Measurements from ENCODE around the gene SLC16A9.

SLC16A9 gene

GRCh38 chr10:59702347-59702746 lies 7.3 kb downstream of the SLC16A9 start:
- no peak overlapping the region for H3K27ac ChIP-seq
- TF ChIP-seq CTCF (conservative IDR thresholded peaks at IDR 0.05) (no peak), ZFX (IDR thresholded peaks at IDR 0.05) (no peak)

- TF ChIP-seq CTCF (conservative IDR thresholded peaks at IDR 0.05) (no peak), ZFX (IDR thresholded peaks at IDR 0.05) (no peak)
Observed at GRCh38 chr10:59700709-59701108, 8.9 kb downstream of the SLC16A9 start.

GRCh38 chr10:59698326-59698725 lies 11.3 kb downstream of the SLC16A9 start:
- TF ChIP-seq CTCF (conservative IDR thresholded peaks at IDR 0.05) (no peak), ZFX (IDR thresholded peaks at IDR 0.05) (no peak)
- no peak overlapping the region for H3K27ac ChIP-seq

More at GRCh38 chr10:59700709-59701108, 8.9 kb downstream of the SLC16A9 start:
- H3K27ac ChIP-seq = no peak overlapping the region

- no peak overlapping the region for H3K27ac ChIP-seq
- TF ChIP-seq CTCF (conservative IDR thresholded peaks at IDR 0.05) (no peak), ZFX (IDR thresholded peaks at IDR 0.05) (no peak)
Observed at GRCh38 chr10:59695637-59696036, 14.0 kb downstream of the SLC16A9 start.

- H3K27ac ChIP-seq = no peak overlapping the region
- TF ChIP-seq CTCF (conservative IDR thresholded peaks at IDR 0.05) (no peak), ZFX (IDR thresholded peaks at IDR 0.05) (no peak)
Observed at GRCh38 chr10:59694936-59695335, 14.7 kb downstream of the SLC16A9 start.

- TF ChIP-seq CTCF (conservative IDR thresholded peaks at IDR 0.05) = no peak
- no peak for TF ChIP-seq ZFX (IDR thresholded peaks at IDR 0.05)
- no peak overlapping the region for H3K27ac ChIP-seq
Observed at GRCh38 chr10:59692113-59692512, 17.5 kb downstream of the SLC16A9 start.

- TF ChIP-seq ZFX (IDR thresholded peaks at IDR 0.05) (no peak), CTCF (conservative IDR thresholded peaks at IDR 0.05) (no peak)
- H3K27ac ChIP-seq = no peak overlapping the region; the same call in 1 of the 2 replicates
Observed at GRCh38 chr10:59688921-59689351, 20.7 kb downstream of the SLC16A9 start.

Measured in C4-2B (cell line).